ENCODE results near the gene GLRX.
A peak's percentile ranks its signal among the peaks of the same experiment; 100 is the strongest.

Gene GLRX

DNA sequence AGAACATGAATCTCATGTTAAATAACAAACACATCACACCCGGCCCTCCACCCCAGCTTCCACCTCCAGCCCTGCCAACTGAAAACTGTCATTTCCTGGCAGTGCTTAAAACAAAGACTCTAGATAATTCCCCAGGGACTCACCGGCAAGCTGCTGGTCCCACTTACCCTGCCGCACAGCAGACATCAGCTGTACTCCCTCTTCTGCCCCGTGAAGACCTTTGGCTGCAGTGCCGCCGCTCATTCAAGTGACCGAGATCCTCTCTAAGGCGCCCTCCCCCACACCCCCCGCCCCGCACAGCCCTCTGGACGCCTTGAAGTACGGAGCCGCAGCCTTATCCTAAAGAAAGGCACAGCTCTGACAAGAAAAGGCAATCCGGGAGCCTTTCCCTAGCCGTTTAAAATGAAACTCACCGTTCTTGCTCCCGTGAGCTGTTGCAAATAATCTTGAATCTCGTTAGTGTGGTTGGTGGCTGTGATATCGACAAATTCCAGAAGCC lies 434 bp downstream of the GLRX start:
- POLR2A ChIA-PET: interaction anchor here (0.6 to 2.1 kb wide), 6 partner anchors 12 to 91 kb away, joined by 3 to 8 read pairs (median 4); partner anchors contain the start of gene RHOBTB3
- TF ChIP-seq, protein P1, sequence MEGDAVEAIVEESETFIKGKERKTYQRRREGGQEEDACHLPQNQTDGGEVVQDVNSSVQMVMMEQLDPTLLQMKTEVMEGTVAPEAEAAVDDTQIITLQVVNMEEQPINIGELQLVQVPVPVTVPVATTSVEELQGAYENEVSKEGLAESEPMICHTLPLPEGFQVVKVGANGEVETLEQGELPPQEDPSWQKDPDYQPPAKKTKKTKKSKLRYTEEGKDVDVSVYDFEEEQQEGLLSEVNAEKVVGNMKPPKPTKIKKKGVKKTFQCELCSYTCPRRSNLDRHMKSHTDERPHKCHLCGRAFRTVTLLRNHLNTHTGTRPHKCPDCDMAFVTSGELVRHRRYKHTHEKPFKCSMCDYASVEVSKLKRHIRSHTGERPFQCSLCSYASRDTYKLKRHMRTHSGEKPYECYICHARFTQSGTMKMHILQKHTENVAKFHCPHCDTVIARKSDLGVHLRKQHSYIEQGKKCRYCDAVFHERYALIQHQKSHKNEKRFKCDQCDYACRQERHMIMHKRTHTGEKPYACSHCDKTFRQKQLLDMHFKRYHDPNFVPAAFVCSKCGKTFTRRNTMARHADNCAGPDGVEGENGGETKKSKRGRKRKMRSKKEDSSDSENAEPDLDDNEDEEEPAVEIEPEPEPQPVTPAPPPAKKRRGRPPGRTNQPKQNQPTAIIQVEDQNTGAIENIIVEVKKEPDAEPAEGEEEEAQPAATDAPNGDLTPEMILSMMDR (IDR thresholded peaks at IDR 0.05; ENCODE audit: insufficient read depth, low read length, missing control alignments): no peak
- no peak for DNase-seq (ENCODE audit: low read depth, low spot score)
- CTCF ChIA-PET: interaction anchor here (1.1 to 5.1 kb wide), 7 partner anchors 12 to 91 kb away, joined by 3 to 30 read pairs (median 9); partner anchors contain the start of gene RHOBTB3
- peak overlapping the region; percentile 83 for H3K4me3 ChIP-seq (ENCODE audit: low read depth, low read length)

GRCh38 chr5:95821110-95822021 lies 1.2 kb downstream of the GLRX start:
- no peak for DNase-seq (ENCODE audit: low read depth, low spot score)
- TF ChIP-seq, protein P1 (IDR thresholded peaks at IDR 0.05; ENCODE audit: insufficient read depth, low read length, missing control alignments): no peak
- CTCF ChIA-PET: interaction anchor here (0.8 to 5.1 kb wide), 7 partner anchors 14 to 157 kb away, joined by 3 to 30 read pairs (median 4); no protein-coding TSS in a partner anchor
- H3K4me3 ChIP-seq (ENCODE audit: low read depth, low read length): peak overlapping the region; percentile 83
- POLR2A ChIA-PET: interaction anchor here (1.4 kb wide), 1 partner anchor 91 kb away, joined by 7 read pairs; the partner anchor contains the start of gene RHOBTB3

DNA sequence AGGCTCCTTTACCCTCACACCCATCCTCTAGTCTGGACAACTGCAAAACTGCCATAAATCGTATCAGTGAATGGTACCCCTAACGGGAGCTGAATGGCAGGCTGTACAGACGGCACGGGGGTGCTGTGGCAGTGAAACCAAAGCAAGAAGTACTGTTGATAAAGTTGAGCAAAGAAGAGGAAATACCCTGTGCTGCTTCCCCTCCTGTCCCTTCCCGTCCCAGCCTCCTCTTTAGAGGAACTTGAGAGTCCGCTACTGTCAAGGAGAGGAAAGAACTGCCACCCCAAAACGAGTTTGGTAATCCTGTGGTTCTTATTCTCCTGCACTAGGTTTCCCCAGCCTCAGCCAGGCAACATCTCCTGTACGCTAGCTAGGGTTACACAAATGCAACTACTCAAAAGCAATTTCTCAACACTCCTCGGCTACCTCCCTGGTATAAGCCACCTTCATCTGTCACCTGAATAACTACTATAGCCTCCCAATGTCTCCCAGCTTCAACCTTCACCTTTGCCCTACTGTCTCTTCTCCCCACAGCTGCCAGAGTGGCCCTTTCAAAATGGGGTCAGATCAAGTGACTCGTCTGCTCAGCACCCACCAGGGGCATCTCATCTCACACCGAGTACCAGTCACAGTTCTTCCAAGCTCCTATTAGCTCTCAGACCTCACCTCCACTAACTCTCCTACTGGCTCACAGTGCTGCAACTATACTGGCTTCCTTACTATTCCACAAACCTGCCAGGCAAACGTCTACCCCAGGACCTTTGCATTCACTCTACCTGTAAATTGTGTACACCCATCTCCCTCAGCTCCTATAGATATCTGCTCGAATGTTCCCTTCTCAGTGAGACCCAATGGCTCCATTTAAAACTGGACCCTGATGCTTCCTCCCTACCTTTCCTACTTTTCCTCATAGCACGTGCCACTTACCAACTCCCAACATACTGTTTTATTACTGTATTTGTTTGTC lies 4.1 kb downstream of the GLRX start:
- no peak for DNase-seq (ENCODE audit: low read depth, low spot score)
- H3K4me3 ChIP-seq (ENCODE audit: low read depth, low read length): no peak overlapping the region
- ChIA-PET CTCF (interaction anchor here (0.7 to 2.0 kb wide), 7 partner anchors 11 to 174 kb away, joined by 3 to 11 read pairs (median 4); partner anchors contain the start of gene RFESD), POLR2A (no interaction called here)
- TF ChIP-seq, protein P1 (IDR thresholded peaks at IDR 0.05; ENCODE audit: insufficient read depth, low read length, missing control alignments): no peak

DNA sequence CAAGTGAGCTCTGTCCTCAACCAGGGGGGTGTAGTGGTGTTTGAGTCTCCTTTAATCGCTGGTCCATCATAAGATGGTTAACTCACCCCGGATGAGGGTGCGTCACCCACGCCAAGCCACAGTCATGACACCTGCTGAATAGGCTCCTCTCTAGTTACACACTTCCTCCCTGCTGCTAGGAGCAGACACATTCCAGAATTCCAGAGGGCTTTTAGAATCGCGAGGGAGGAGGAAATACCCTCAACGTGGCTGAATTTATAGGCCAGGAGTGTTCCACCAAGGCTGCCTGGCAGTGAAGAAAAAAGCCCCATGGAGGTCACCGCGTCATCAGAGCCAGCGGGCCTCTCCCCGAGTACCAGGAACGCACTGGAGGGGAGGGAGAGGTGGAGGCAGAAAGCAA lies 5.1 kb downstream of the GLRX start:
- TF ChIP-seq, protein P1 (IDR thresholded peaks at IDR 0.05; ENCODE audit: insufficient read depth, low read length, missing control alignments): no peak
- CTCF ChIA-PET: interaction anchor here (0.7 to 1.7 kb wide), 2 partner anchors 30 to 36 kb away, joined by 3 to 8 read pairs; no protein-coding TSS in a partner anchor
- DNase-seq (ENCODE audit: low read depth, low spot score): no peak
- POLR2A ChIA-PET: interaction anchor here (0.9 kb wide), 1 partner anchor 84 kb away, joined by 3 read pairs; no protein-coding TSS in a partner anchor
- no peak overlapping the region for H3K4me3 ChIP-seq (ENCODE audit: low read depth, low read length)

DNA sequence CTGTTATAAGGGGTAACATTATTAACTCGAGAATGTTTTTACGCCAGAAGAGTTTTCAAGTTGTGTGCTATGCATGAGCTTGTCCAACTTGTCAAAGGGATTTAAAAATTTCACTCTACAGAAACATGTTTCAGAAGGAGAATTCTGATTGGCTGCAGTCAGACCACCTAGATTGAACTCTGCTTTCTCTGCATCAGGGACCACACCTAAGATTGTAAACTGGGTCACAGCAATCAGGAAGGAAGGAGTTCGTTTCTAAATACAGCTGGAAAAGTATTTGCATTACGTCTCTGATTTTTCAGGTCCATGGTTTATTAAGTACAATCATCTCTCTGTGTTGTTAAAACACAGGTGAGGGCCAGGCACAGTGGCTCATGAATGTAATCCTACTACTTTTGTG lies 5.8 kb downstream of the GLRX start:
- TF ChIP-seq, protein P1 (IDR thresholded peaks at IDR 0.05; ENCODE audit: insufficient read depth, low read length, missing control alignments): no peak
- no peak for DNase-seq (ENCODE audit: low read depth, low spot score)
- POLR2A ChIA-PET: interaction anchor here (0.9 kb wide), 1 partner anchor 83 kb away, joined by 3 read pairs; no protein-coding TSS in a partner anchor
- CTCF ChIA-PET: no interaction called here
- no peak overlapping the region for H3K4me3 ChIP-seq (ENCODE audit: low read depth, low read length)

Measured in AG04449 (cell line).